GM20000 (cell line): ENCODE data around the gene COMP.
"Not testable (repeated sequence)": the region's sequence is repeated elsewhere in the genome, so short reads cannot be mapped to it uniquely, and the experiment has no call there.

Experiments used
- DNase-seq: peaks from one replicate; pipeline ENCODE4 v3.0.0; 2012; ENCODE audit warnings: low spot score
- TF ChIP-seq, protein P1 (sequence below): IDR thresholded peaks from 2 replicates; pipeline ENCODE4 v1.5.1; 2012; ENCODE audit warnings: mild to moderate bottlenecking, control low read depth; ENCODE audit errors: extremely low read depth, missing control alignments

COMP gene

DNA sequence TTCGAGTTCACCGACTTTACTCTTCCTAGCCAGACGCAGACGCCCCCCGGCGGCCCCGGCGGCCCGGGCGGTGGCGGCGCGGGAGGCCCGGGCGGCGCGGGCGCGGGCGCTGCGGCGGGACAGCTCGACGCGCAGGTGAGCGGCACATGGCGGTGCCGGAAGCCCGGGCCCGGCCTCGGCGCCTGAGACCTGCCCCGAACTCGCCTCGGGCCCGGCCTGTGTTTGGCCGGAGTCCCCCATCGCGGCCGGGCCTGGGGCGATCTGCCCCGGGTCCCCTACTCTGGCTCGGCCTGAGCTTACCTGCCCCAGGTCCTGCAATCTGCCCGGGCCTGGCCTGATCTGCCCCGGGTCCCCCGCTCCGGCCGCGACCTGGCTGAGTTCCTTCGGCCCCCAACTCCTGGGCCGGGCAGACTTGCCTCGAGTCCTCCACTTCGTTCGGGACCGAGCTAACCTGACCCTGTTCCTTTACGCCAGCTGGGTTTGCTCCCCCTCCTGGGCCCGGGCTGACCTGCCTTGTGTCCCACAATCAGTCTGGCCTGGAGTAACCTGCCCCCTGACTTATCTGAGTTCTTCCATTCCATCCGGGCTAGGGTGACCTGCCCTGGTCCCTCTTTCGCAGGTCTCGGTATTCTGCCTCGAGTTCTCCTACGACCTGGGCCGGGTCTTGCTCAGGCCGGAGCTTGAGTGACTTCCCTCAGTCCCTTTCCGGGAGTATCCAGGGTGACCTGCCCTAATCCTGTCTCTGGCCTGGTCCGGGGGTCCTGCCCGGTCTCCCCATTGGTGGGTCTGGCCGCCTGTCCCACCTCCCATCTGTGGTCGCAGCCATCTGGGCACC is 41.4 kb upstream of the COMP start:
- TF ChIP-seq, protein P1, sequence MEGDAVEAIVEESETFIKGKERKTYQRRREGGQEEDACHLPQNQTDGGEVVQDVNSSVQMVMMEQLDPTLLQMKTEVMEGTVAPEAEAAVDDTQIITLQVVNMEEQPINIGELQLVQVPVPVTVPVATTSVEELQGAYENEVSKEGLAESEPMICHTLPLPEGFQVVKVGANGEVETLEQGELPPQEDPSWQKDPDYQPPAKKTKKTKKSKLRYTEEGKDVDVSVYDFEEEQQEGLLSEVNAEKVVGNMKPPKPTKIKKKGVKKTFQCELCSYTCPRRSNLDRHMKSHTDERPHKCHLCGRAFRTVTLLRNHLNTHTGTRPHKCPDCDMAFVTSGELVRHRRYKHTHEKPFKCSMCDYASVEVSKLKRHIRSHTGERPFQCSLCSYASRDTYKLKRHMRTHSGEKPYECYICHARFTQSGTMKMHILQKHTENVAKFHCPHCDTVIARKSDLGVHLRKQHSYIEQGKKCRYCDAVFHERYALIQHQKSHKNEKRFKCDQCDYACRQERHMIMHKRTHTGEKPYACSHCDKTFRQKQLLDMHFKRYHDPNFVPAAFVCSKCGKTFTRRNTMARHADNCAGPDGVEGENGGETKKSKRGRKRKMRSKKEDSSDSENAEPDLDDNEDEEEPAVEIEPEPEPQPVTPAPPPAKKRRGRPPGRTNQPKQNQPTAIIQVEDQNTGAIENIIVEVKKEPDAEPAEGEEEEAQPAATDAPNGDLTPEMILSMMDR, result no peak
- DNase-seq, result peak; percentile 59

DNA sequence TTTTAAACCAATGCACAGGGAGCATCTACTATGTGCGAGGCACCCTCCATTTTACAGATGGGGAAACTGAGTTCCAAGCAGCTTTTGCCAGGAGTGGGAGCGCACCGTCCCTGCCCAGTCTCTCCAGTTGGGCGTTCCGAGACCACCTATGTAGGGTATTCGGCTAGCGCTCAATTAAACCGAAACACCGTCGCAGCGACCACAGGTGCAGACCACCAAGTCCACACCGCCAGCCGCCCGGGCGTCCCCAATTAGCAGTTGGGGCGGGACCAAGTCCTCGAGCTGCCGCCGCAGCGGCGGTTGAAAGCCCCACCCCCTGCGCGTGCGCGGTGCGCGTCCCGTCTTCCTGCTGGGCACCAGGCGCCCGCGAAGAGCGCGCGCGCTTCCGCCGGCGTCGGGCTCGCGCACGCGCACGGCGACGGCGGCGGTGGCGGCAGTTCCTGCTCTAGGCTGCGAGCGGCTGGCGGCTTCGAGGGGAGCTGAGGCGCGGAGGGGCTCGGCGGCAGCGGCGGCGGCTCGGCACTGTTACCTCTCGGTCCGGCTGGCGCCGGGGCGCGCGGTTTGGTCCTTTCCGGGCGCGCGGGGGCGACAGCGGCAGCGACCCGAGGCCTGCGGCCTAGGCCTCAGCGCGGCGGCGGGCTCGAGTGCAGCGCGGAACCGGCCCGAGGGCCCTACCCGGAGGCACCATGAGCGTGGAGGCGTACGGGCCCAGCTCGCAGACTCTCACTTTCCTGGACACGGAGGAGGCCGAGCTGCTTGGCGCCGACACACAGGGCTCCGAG is 40.6 kb upstream of the COMP start, which contains the start of gene UPF1:
TSS of gene UPF1 (plus strand) at position 436 of the 782 bp plus-strand sequence. CDS start at position 687, 251 bp downstream.
- TF ChIP-seq, protein P1, result no peak
- DNase-seq, result peak; percentile 97

DNA sequence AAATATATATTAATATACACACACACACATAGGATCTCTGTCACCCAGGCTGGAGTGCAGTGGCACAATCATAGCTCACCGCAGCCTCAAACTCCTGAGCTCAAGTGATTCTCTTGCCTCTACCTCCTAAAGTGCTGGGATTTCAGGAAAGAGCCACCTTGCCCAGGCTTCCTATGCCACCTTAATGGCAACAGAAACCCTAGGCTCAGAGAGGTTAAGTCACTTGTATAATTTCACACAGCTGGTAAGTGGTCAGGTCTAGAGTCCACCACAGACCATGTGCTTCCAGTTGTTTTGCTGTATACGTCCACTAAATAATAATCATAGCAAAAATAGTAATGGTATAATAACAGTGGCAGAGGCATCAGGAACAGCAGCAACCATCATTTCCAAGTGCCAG is 39.4 kb upstream of the COMP start:
- DNase-seq, result no peak
- TF ChIP-seq, protein P1, result no peak

DNA sequence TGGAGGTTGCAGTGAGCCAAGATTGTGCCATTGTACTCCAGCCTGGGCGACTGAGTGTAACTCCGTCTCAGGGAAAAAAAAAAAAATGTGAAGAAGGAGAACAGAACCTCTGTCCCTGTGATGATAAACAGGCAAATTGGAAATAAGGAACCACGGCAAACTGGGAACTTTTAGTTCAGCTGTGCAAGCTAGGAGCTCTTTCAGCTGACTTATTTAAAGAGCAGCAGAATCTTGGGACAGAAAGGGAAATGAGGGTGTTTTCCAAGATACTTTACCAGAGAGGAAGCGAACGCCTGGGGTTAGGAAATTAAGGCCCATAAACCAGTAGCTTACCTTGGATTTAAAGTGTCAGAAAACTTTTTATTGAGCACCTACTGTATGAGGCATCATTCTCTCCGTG is 37.7 kb upstream of the COMP start:
- TF ChIP-seq, protein P1, result no peak
- no peak for DNase-seq

DNA sequence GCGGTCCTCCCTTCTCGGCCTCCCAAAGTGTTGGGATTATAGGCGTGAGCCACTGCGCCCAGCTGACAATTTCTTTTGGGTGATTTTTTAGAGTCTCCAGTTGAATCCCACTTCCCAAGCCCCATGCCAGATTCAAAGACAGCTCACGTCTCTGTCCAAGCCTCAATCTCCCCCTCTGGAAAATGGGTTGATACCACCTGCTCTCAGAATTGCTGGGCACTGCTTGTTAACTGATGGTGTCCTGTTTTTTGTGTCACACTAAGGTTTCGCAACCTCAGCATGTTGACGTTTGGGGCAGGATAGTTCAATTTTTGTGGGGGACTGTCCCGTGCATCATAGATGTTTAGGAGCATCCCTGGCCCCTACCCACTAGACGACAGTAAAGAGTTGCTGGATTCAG is 26.5 kb upstream of the COMP start:
- no peak for DNase-seq

DNA sequence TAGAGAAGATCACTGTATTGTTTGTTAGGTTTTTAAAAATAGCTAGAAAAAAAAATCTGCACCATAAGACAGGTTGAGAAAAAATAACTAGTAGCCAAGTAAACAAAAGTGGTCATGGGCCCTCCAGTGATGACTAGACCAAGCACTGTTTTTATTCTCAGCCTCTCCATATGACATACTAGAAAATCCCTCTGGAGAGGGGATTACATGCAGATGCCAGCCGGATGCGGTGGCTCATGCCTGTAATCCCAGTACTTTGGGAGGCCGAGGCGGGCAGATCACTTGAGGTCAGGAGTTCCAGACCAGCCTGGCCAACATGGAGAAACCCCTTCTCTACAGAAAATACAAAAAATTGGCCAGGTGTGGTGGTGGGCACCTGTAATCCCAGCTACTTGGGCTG is 25.5 kb upstream of the COMP start:
- not testable (repeated sequence) for DNase-seq

More for the DNA sequence above, 26.5 kb upstream of the COMP start:
- TF ChIP-seq, protein P1, result no peak

DNA sequence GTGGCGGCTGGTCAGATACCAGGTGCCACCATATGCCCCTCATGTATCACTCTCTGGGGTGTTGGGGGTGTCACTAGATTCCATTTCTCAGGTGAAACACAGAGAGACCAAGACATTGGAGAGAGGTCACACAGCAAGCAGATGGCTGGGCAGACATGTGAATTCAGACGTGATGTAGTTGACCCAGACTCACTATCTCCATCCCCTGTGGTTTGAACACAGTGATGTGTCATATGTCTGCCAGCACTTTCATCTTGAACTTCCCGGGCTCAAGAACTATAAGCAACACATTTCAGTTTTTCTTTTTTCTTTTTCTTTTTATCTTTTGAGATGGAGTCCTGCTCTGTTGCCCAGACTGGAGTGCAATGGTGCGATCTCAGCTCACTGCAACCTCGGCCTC is 24.6 kb upstream of the COMP start:
- TF ChIP-seq, protein P1, result no peak
- no peak for DNase-seq
